ENCODE results near the gene CELF2.

DNA sequence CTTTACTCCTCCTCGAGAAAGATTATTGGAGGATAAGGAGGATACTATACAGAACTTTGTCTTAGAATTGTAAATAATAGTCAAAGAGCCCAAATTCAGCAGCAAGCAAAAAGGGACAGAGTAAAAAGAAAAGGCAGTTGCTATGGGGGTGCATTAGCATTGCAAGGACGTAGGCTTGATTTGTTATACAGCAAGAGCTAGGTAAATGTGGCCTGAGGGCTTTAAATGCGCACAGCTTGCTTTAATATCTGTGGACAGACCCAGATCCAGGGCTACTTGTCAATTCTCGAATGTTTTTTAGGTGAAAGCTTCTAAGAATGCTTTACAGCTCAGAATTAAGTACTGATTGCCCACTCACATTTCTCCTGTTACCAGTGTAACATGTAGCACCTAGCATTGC lies 58.5 kb downstream of the CELF2 start:
- TF ChIP-seq, protein P1, sequence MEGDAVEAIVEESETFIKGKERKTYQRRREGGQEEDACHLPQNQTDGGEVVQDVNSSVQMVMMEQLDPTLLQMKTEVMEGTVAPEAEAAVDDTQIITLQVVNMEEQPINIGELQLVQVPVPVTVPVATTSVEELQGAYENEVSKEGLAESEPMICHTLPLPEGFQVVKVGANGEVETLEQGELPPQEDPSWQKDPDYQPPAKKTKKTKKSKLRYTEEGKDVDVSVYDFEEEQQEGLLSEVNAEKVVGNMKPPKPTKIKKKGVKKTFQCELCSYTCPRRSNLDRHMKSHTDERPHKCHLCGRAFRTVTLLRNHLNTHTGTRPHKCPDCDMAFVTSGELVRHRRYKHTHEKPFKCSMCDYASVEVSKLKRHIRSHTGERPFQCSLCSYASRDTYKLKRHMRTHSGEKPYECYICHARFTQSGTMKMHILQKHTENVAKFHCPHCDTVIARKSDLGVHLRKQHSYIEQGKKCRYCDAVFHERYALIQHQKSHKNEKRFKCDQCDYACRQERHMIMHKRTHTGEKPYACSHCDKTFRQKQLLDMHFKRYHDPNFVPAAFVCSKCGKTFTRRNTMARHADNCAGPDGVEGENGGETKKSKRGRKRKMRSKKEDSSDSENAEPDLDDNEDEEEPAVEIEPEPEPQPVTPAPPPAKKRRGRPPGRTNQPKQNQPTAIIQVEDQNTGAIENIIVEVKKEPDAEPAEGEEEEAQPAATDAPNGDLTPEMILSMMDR (IDR thresholded peaks at IDR 0.05) = no peak
- TF ChIP-seq POLR2A (IDR thresholded peaks at IDR 0.05) (no peak), EP300 (IDR thresholded peaks at IDR 0.05) (no peak)
